HG03571 (cell line): ENCODE measurements around the gene ALG3.
A peak's percentile ranks its signal among the peaks of the same experiment; 100 is the strongest.
"Not testable (repeated sequence)": the region's sequence is repeated elsewhere in the genome, so short reads cannot be mapped to it uniquely, and the experiment has no call there.

ENCODE experiments used
- ATAC-seq: cut with Tn5 transposase; IDR thresholded peaks from one replicate; pipeline ENCODE4 v1.9.1; 2021; ENCODE audit not compliant: unreplicated experiment

Gene ALG3

DNA sequence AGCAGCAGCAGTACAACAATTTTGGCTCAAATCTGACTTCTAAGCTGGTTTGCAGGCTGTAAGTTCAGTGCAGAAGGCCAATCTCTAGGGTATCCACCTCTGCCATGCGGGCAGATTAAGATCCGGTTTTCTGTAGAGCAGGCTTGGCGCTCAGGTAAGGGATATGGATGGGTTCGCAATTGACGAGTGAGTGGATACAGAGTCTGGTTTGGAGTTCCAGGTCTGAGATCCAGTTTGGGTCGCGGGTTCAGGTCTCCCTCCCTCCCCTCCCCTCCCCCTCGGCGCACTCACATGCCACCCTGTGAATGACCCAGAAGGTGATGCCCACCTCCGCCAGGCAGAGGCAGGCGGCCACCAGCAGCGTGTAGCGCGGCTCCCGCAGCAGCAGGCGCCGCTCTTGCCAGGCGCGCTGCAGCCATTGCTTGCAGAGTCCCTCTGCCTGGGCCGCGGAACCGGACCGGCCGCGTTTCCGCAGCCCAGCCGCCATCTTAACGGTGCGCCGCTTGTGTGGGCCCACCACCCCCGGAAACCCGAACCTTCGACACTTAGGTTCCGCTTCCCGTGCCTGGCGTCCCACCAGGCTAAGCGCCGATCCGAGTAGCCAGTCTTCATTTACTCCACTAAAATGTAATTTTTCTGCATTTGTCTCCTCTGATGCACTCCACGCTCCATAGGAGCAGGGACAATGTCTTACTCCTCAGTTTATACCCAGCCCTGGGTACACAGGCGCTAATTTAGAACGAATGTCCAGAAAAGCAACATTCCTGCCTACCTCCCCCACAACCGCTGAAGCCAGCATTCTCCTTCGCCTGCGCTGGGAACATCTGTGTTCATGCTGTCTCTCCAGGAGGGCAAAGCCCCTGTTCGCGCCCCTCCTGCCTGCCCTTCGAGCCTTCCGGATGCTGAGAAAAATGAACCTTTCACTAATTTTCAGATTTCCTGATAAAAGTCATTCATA is at the start of gene ALG3:
ALG3 (minus strand) TSS at position 509 of the 958 bp plus-strand sequence; CDS start at position 487, 22 bp downstream.
- ATAC-seq, result peak; percentile 61

DNA sequence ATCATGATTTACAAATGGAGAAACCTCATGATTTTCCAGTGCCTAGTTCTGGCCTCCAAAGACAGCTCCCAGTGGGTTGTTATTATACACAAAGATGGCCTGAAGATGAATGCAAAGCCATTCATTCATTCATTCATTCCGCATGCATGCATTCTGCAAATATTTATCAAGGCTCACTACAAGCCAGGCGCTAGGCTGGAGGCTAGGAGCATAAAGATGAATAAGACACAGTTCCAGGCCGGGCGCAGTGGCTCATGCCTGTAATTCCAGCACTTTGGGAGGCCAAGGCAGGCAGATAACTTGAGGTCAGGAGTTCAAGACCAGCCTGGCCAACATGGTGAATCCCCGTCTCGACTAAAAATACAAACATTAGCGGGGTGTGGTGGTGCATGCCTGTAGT is 47.9 kb upstream of the ALG3 start:
- no peak for ATAC-seq

DNA sequence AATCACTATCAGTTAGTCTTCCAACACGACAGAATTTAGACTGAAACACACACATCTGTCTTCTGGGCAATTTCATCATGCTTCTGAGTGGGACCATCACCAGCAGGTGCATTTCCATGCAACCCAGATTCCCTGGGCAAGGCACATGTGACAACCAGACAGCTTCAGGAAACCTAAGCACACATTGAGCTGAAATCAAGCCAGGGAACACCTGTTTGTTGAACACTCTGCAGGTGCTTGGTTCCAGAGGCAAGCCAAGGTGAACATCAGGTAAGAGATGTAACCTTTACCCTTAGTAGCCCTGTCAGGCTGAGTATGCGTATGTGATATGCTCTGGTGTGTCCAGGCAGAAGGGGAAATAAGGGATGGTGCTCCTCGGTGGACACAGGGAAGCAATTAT is 47.0 kb upstream of the ALG3 start:
- ATAC-seq, result no peak

DNA sequence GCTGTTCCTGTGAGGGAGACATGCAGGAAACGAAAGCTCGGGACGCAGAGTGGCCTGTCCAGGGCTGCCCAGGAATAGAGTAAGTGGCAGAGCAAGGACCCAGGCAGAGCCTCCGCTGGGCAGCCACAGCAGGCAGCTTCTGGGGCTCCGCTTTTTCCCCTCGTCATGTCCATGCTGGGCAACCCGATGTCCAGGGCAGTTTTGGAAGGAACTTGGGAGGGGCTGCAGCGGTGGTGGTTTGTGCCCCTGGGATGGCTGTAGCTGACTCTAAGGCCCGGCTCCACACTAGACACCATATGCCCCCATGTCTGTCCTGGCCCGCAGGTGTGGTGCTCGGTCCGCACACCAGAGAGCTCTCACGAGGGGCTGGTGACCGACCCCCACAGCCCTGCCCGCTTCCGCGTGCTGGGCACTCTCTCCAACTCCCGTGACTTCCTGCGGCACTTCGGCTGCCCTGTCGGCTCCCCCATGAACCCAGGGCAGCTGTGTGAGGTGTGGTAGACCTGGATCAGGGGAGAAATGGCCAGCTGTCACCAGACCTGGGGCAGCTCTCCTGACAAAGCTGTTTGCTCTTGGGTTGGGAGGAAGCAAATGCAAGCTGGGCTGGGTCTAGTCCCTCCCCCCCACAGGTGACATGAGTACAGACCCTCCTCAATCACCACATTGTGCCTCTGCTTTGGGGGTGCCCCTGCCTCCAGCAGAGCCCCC is 43.1 kb upstream of the ALG3 start:
- no peak for ATAC-seq

DNA sequence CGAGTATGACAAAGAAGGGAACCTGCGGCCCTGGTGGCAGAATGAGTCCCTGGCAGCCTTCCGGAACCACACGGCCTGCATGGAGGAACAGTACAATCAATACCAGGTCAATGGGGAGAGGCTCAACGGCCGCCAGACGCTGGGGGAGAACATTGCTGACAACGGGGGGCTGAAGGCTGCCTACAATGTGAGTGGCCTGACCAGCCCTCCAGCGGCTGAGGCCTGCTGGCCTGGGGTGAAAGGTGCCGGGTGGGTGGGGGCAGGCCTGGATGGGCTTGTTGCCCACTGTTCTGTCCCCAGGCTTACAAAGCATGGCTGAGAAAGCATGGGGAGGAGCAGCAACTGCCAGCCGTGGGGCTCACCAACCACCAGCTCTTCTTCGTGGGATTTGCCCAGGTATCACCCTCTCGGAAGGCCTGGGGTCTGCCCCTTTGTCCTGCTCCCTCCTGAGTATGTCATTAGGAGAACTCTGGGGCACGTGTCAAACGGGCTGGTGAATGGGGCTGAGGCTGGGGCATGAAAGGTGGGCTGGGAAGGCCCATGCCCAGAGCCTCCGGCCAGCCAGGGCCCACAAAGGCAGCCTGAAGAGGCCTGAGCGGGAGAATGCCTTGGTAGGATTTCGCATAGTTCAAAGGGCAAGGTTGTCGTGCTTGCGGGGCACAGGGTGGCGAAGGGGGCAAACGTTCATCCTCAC is 42.4 kb upstream of the ALG3 start:
- no peak for ATAC-seq

DNA sequence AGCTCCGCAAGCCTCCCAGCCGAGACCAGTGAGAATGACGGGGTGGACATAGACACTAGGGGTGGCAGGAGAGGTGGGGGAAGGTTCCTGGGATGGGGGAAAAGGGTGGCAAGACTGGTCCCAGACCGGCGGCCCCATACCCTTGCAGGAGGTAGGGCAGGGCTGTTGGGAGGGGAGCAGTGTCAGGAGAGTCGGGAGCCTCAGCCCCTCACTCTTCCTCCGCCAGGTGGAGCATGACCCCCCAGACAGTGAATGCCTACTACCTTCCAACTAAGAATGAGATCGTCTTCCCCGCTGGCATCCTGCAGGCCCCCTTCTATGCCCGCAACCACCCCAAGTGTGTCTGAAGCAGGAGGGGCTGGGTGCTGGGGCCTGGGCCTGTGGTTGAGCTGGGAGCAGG is 41.6 kb upstream of the ALG3 start:
- ATAC-seq, result no peak

DNA sequence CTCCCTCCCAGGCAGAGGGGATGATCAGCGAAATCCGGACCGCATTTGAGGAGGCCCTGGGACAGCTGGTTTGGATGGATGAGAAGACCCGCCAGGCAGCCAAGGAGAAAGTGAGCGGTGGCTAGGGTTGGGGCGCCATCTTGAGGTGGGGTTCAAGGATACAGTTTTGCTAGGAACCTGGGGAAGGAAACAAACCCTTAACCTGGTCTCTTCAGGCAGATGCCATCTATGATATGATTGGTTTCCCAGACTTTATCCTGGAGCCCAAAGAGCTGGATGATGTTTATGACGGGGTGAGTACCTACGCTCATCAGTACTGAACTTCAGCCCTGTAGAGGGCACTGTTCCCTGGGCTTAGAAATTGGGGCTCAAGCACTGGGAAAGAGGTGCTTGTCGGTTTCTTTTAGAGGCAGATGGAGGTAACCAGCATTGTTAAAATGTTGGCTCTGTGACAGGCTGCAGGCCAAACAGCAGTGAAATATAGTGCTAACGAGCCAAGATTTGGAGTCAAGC is 40.7 kb upstream of the ALG3 start:
- no peak for ATAC-seq

DNA sequence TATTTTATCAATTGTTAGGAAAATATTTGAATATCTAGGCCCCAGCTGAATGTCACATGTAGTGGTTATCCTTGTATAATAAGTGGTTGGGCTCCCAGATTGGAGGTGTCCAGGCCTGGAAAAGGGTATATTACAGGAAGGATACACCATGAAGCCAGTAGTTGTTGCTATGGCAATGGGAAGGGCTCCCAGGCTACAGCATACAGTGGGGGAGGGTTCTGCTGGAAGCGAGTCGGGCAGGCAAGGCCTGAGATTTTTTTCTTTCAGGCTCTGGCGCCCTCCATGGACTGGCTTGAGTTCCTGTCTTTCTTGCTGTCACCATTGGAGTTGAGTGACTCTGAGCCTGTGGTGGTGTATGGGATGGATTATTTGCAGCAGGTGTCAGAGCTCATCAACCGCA is 35.9 kb upstream of the ALG3 start:
- ATAC-seq, result no peak

DNA sequence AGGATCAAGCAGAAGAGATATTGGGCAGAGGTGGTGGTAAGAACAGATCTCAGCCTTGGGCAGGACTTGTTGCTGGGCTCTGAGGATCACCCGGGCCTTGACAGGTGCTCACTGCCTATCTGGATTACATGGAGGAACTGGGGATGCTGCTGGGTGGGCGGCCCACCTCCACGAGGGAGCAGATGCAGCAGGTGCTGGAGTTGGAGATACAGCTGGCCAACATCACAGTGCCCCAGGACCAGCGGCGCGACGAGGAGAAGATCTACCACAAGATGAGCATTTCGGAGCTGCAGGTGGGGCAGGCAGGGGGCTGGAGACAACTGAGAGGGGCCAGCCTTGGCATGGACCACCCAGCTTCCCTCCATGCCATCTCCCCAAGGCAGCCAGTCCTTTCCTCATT is 34.9 kb upstream of the ALG3 start:
- no peak for ATAC-seq

DNA sequence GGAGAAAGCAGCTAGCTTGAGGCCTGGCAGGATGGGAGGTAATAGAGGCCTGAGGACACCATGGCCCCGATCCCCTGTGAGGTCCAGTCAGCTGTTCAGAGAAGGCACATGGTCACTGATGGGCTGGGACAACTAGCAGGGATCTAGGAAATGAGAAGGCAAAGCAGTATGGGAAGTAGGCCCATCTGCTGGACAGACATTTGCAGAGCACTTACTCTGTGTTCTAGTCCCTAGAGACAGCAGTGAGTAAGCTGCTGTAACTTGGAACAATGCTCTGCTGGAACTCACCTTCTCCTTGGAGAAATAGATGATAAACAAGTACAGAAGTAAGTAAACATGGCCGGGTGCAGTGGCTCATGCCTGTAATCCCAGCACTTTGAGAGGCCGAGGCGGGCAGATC is 34.2 kb upstream of the ALG3 start:
- ATAC-seq, result no peak

DNA sequence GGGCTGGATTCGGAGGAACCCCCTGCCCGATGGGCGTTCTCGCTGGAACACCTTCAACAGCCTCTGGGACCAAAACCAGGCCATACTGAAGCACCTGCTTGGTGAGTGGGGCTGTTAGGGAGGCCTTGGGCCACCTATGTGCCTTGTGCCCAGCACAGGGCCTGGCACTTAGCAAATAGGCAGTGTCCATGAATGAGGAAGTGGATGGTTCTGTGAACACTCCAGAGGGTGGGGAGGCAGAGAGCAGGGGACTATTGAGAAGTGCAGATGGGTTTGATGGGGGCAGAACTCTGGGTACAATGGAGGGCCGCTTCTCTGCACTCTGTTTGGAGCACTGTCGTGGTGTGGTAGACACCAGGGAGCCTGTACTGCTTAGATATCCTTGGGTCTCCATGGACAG is 28.6 kb upstream of the ALG3 start:
- no peak for ATAC-seq

DNA sequence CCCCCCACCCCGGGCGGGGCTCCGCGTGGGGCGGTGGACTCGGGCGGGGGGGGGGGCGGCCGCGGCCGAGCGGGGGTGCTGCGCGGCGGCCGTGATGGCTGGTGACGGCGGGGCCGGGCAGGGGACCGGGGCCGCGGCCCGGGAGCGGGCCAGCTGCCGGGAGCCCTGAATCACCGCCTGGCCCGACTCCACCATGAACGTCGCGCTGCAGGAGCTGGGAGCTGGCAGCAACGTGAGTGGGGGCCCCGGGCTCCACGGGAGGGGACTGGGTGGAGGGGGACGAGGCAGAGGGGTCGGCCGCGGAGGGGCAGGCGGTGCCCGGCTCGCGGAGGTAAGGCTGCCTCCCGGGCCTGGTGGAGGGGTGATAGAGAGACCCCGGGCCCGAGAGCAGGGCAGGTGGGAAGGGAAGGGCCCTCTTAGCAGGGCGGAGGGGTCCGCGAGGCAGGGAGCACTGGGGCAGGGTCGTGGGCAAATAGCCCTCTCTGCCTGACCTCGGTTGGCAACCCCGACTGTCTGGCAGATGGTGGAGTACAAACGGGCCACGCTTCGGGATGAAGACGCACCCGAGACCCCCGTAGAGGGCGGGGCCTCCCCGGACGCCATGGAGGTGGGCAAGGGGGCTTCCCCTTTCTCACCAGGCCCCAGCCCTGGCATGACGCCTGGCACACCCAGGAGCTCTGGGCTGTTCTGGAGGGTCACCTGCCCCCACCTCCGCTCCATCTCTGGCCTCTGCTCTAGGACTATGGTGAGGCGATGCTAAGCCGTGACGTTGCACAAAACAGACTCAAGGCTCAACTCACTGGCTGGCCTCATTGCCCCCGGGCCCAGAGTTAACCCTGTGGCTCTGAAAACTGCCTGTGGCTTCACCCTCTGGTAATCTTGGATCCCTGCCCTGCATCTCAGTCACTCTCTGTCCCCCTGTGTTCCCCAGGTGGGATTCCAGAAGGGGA is 27.5 kb upstream of the ALG3 start, which contains the start of gene ECE2:
ECE2 (plus strand) TSS at position 62 of the 950 bp plus-strand sequence; CDS start at position 194, 132 bp downstream.
- no peak for ATAC-seq

DNA sequence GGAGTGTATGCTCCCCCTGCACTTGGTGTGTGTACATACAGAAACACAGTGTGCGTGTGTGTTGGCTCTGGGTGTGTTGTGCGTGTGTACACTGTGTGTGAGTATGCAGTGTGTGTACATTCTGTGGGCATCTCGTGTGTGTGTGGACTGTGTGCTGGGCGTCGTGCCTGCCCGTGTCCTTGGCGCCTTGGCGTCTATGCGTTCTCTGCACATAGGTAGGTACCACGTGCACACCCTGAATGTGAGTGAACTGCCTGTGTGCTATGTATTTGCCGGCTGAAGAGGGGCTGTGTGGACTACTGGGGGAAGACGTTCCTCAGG is 26.6 kb upstream of the ALG3 start:
- no peak for ATAC-seq

DNA sequence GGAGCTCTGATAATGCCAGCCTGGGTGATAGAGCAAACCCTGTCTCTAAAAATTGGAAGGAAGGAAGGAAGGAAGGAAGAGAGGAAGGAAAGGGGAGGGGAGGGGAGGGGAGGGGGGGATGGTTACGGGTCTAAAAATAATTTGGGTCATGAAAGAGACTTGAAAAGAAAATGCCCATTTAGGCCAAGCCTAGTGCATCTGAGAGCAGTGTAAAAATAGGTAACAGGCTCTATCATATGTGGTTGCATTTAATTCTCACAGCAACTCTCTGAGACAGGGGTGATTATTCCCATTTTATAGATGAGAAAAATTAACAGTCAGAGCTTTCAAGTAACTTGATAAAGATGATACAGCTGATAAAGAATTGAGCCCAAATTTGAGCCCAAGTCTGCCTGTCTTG is 23.5 kb upstream of the ALG3 start:
- no peak for ATAC-seq

DNA sequence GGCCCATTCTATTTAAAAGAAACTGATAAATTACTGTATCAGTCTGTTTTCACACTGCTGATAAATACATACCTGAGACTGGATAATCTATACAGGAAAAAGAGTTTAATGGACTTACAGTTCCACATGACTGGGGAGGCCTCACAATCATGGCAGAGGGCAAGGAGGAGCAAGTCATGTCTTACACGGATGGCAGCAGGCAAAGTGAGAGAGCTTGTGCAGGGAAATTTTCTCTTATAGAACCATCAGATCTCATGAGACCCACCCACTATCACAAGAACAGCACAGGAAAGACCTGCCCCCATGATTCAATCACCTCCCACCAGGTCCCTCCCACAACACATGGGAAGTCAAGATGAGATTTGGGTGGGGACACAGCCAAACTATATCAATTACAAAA is 18.5 kb upstream of the ALG3 start:
- ATAC-seq, result not testable (repeated sequence)

DNA sequence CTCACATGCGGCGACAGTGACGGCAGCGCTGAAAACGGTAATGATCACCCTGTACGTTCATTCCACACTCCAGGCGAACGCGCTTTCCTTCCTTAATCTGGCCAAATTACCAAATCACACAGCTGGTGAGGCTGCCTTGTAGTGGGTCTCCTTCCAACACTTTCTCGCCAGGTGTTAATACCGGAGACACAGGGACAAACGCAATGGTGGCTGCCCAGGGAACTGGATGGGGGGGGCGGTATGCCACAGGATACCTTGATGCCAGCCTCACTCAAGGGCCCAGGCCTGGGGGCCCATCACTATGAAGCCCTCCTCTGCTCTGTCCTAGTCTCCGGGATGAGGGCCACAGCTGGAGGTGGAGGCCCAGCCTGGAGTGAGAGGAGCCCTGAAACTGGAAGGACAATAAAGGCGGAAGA is 14.0 kb upstream of the ALG3 start:
- no peak for ATAC-seq

DNA sequence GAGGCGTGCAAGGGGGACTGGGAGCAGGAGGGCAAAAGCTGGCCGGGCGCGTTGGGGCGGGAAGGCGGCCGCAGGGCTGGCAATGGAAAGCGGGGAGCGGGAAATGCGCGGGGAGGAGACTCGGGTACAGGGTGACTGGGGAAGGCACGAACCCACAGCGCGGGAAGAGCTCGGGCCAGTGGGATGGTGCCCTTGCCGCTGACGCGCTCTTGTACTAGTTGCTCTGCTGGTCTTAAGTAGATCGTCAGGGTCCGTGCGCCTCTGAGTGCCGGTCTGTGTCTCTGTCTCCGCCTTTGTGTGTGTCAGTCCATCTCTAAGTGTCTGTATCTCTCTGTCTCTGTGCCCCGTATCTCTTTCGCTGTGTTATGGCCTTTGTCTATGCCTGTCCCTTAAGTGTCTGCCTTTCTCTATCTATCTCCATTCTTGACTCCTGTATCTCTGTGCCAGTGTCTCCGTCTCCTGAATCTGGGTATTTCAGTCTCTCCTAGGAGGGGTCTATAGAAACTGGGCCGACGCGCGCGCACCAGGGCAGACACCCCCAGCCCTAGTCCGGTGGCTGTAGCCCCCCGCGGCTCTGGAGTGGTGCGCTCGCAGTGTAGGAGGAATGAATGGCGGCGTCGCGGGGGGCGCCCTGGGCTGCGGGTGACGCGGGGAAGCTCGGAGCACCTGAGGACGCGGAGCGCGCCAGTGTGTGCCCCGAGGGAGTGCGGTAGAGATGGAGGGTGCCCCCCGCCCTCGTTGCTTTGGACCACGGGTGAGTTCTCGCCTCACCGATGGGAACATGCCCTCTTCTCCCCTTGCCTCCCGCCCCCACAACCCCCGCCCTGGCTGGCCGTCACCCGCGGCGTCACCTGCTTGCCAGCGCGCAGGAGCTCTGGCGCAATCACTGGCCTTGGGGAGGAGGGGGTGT is 13.3 kb upstream of the ALG3 start:
- no peak for ATAC-seq

DNA sequence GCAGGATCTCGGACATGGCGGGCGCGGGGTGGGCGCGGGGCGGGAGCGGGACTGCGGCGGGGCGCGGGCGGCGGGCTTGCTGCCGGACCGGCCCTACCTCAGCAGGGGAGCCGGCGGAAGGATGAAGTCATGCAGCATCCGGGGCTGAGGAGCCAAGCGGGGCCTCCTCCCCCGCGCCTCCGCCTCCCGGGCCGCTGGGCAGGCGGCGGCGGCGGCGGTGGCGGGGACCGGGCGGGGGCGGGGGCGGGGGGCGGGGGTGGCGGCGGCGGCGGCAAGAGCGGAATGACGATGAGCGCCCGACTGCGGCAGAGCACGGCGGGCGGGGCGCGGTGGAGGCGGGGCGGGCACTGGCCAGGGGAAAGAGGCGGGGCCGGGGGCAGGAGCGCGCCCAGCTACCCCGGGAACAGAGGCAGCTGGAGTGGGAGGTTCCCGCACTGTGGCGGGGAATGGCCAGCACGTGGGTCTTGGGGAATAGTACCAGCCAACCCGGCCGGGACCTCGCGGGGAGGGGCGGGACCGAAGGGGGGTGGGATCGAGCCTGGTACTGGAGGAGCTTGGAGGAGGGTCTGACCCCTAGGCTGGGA is 12.6 kb upstream of the ALG3 start, which contains the start of gene CAMK2N2:
CAMK2N2 (minus strand) TSS at position 284 of the 584 bp plus-strand sequence; CDS start at position 16, 268 bp downstream.
- ATAC-seq, result no peak
